ENCODE measurements around the gene BEST2. TPM values are rescaled to one million over a fixed set of nuclear protein-coding genes. Genes with fewer than 3 reads are reported as not detected.

BEST2 gene
- total and polyA plus RNA-seq, 2 donors from 2014 or later: not detected

DNA sequence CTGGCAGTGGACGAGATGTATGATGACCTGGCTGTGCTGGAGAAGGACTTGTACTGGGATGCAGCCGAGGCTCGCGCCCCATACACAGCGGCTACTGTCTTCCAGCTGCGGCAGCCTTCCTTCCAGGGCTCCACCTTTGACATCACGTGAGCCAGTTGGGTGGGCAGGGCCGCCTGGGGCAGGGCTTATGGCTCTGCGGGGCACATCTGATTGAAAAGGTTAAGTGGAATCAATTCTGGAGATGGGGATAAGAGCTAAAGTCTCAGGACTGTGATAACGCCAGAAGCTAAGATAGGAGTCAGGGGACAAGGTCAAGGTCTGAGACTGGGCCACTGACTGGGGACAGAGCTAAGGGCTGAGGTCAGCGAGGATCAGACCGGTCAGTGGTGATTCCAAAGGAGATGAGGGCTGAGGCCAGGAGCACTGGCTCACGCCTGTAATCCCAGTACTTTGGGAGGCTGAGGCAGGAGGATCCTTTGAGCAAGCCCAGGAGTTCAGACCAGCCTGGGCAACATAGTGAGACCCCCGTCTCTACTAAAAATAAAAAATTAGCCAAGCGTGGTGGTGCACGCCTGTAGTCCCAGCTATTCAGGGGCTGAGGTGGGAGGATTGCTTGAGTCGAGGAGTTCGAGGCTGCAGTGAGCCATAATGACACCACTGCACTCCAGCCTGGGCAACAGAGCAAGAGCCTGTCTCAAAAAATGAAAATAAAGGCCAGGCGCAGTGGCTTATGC is 4.7 kb downstream of the BEST2 start:
- intact Hi-C loops (cut with DNase I): no loop called here
- Histone ChIP-seq H3K9me3 (ENCODE audit: control insufficient read depth in 2 of 3, insufficient read depth in 1 of 3, low read length in 3 of 3) (no peaks in the 10 kb centered on the region), H3K27ac (ENCODE audit: low read depth in 2 of 2, low read length in 2 of 2) (no peak overlapping the region), H3K27me3 (ENCODE audit: control insufficient read depth, insufficient read depth, low read length) (no peaks in the 10 kb centered on the region), H3K4me3 (ENCODE audit: low read length in 3 of 3) (no peak overlapping the region), H3K9ac (ENCODE audit: low read length in 3 of 3) (no peak overlapping the region), H3K4me1 (ENCODE audit: control insufficient read depth in 2 of 3, insufficient read depth in 2 of 3, low read depth in 1 of 3, low read length in 3 of 3) (peaks cover 0 to 2% (median 0%) of the 10 kb centered on the region in 3 donors), H3K36me3 (ENCODE audit: control insufficient read depth in 2 of 3, insufficient read depth in 3 of 3, low read length in 3 of 3) (no peaks in the 10 kb centered on the region)
- no peak for DNase-seq
- FAIRE-seq: no peak
- TF ChIP-seq CTCF (IDR thresholded peaks at IDR 0.05; ENCODE audit: borderline replicate concordance, extremely low read depth, insufficient read depth): no peak

- Histone ChIP-seq H3K9me3 (ENCODE audit: control insufficient read depth in 2 of 3, insufficient read depth in 1 of 3, low read length in 3 of 3) (no peaks in the 10 kb centered on the region), H3K36me3 (ENCODE audit: control insufficient read depth in 2 of 3, insufficient read depth in 3 of 3, low read length in 3 of 3) (peaks cover 0 to 3% (median 0%) of the 10 kb centered on the region in 3 donors), H3K27me3 (ENCODE audit: control insufficient read depth, insufficient read depth, low read length) (no peaks in the 10 kb centered on the region), H3K4me3 (ENCODE audit: low read length in 3 of 3) (peak overlapping the region in 2 of 3 donors; percentile 33 to 39), H3K4me1 (ENCODE audit: control insufficient read depth in 2 of 3, insufficient read depth in 2 of 3, low read depth in 1 of 3, low read length in 3 of 3) (peaks cover 0 to 2% (median 0%) of the 10 kb centered on the region in 3 donors), H3K27ac (ENCODE audit: low read depth in 2 of 2, low read length in 2 of 2) (no peak overlapping the region), H3K9ac (ENCODE audit: low read length in 3 of 3) (peak overlapping the region in 2 of 3 donors; percentile 7 to 16)
- intact Hi-C loops (cut with DNase I): no loop called here
- peak; percentile 78 to 89 (median 87) for DNase-seq
- no peak for FAIRE-seq
- peak; percentile 75 for TF ChIP-seq CTCF (IDR thresholded peaks at IDR 0.05; ENCODE audit: borderline replicate concordance, extremely low read depth, insufficient read depth)
Observed at GRCh38 chr19:12757544-12758274, 6.1 kb downstream of the BEST2 start.

- H3K9me3 ChIP-seq (ENCODE audit: control insufficient read depth in 2 of 3, insufficient read depth in 1 of 3, low read length in 3 of 3): no peaks in the 10 kb centered on the region
- DNase-seq (no peak), FAIRE-seq (no peak)
- no peak overlapping the region for H3K9ac ChIP-seq (ENCODE audit: low read length in 3 of 3)
- peaks cover 0 to 13% (median 2%) of the 10 kb centered on the region in 3 donors for H3K36me3 ChIP-seq (ENCODE audit: control insufficient read depth in 2 of 3, insufficient read depth in 3 of 3, low read length in 3 of 3)
- no peak overlapping the region for H3K4me3 ChIP-seq (ENCODE audit: low read length in 3 of 3)
- H3K27me3 ChIP-seq (ENCODE audit: control insufficient read depth, insufficient read depth, low read length): no peaks in the 10 kb centered on the region
- H3K4me1 ChIP-seq (ENCODE audit: control insufficient read depth in 2 of 3, insufficient read depth in 2 of 3, low read depth in 1 of 3, low read length in 3 of 3): peaks cover 0 to 2% (median 0%) of the 10 kb centered on the region in 3 donors
- intact Hi-C loops (cut with DNase I): loop anchor here (5.0 kb wide), 1 partner anchor 83 kb away; no protein-coding TSS in a partner anchor
- no peak for TF ChIP-seq CTCF (IDR thresholded peaks at IDR 0.05; ENCODE audit: borderline replicate concordance, extremely low read depth, insufficient read depth)
- no peak overlapping the region for H3K27ac ChIP-seq (ENCODE audit: low read depth in 2 of 2, low read length in 2 of 2)
Observed at GRCh38 chr19:12759686-12760085, 8.1 kb downstream of the BEST2 start.

Measured in kidney (tissue), 14 donors.